A673 (cell line): Measurements from ENCODE around the gene SDC4. TPM values are rescaled to one million over a fixed set of nuclear protein-coding genes. Genes with fewer than 3 reads are reported as not detected.

ENCODE experiments used
- BruUV-seq: library from RNA; stranded (reverse); fragments of 400-500 nt; replicated peaks from 2 replicates; lab custom pipeline; 2021; lab: Mats Ljungman, UMichigan
- CTCF ChIA-PET: fragments of 300-600 bp; sonication (Branson Sonifier 250); formaldehyde crosslinking; loops from one replicate; lab custom pipeline; 2022; ENCODE audit warnings: antibody characterized with exemption; lab: Charles Lee
- POLR2A ChIA-PET: fragments of 300-600 bp; sonication (Branson Sonifier 250); formaldehyde crosslinking; loops from one replicate; lab custom pipeline; 2022; ENCODE audit warnings: antibody characterized with exemption; ENCODE audit not compliant: low non-redundant PET; lab: Charles Lee
- DNase-seq: peaks from one replicate; pipeline ENCODE4 v3.0.0-alpha.2; 2015; ENCODE audit warnings: low spot score
- H3K27ac ChIP-seq: fragments of 200-600 bp; sonication (generic); 2 replicates; pipeline ENCODE4 v1.5.1; 2016; ENCODE audit warnings: mixed run types, low read depth, mild to moderate bottlenecking, mixed read lengths, antibody characterized with exemption, low read length; ENCODE audit not compliant: poor library complexity, severe bottlenecking
- H3K27me3 ChIP-seq: fragments of 200-600 bp; sonication (generic); replicated peaks from 2 replicates; pipeline ENCODE4 v1.6.1; 2017; ENCODE audit warnings: mixed run types, low read depth, mild to moderate bottlenecking, mixed read lengths, antibody characterized with exemption, low read length; ENCODE audit not compliant: insufficient read depth, poor library complexity
- H3K36me3 ChIP-seq: fragments of 200-600 bp; sonication (generic); 2 replicates; pipeline ENCODE4 v1.6.1; 2016; ENCODE audit warnings: mixed run types, mild to moderate bottlenecking, mixed read lengths, antibody characterized with exemption, low read length; ENCODE audit not compliant: insufficient read depth, poor library complexity, severe bottlenecking
- H3K4me1 ChIP-seq: fragments of 200-600 bp; sonication (generic); 2 replicates; pipeline ENCODE4 v1.6.1; 2017; ENCODE audit warnings: mixed run types, mild to moderate bottlenecking, mixed read lengths, antibody characterized with exemption, low read length; ENCODE audit not compliant: insufficient read depth, poor library complexity, severe bottlenecking
- H3K4me3 ChIP-seq: fragments of 200-600 bp; sonication (generic); 2 replicates; pipeline ENCODE4 v1.5.1; 2016; ENCODE audit warnings: low read depth, mixed run types, mild to moderate bottlenecking, mixed read lengths, low read length; ENCODE audit not compliant: poor library complexity, severe bottlenecking
- H3K9me3 ChIP-seq: fragments of 200-600 bp; sonication (generic); 2 replicates; pipeline ENCODE4 v1.6.1; 2016; ENCODE audit warnings: mixed run types, low read depth, mild to moderate bottlenecking, mixed read lengths, antibody characterized with exemption, low read length; ENCODE audit not compliant: poor library complexity, severe bottlenecking
- CTCF ChIP-seq: fragments of 300-800, 200-600 bp; sonication (generic); conservative IDR thresholded peaks from 2 replicates; pipeline ENCODE4 v1.5.1; 2017; ENCODE audit warnings: low read depth, mild to moderate bottlenecking, antibody characterized with exemption, low read length, moderate library complexity, mixed read lengths
- EZH2 ChIP-seq: fragments of 200-600 bp; sonication (generic); IDR thresholded peaks from 2 replicates; pipeline ENCODE4 v1.6.1; 2017; ENCODE audit warnings: borderline replicate concordance, low read depth, mild to moderate bottlenecking, mixed read lengths, antibody characterized with exemption, low read length; ENCODE audit not compliant: poor library complexity, severe bottlenecking
- intact Hi-C: fragments of 100-400 bp; cut with micrococcal nuclease; formaldehyde crosslinking; loops from one replicate; pipeline ENCODE4 v1.10.0; 2022; ENCODE audit not compliant: unreplicated experiment
- total RNA-seq: library from RNA; stranded (reverse); gene quantifications from 2 replicates; pipeline ENCODE4 v1.2.3, GENCODE V29; 2021

SDC4 gene
- total RNA-seq, 1 experiment from 2014 or later, result 16.3 TPM

- H3K27me3 ChIP-seq, result peaks cover 4% of the 10 kb centered on the region
- ChIA-PET POLR2A (no interaction called here), CTCF (interaction anchor here (1.0 kb wide), 1 partner anchor 58 kb away, joined by 3 read pairs; no protein-coding TSS in a partner anchor)
- no peak overlapping the region for H3K4me3 ChIP-seq
- H3K36me3 ChIP-seq, result no peaks in the 10 kb centered on the region
- no peak for DNase-seq
- no peak for TF ChIP-seq EZH2
- TF ChIP-seq CTCF, result no peak
- H3K9me3 ChIP-seq, result no peaks in the 10 kb centered on the region
- intact Hi-C loops, result loop anchor here (5.0 kb wide), 1 partner anchor 456 kb away; no protein-coding TSS in a partner anchor
- BruUV-seq, result no TSS peak
- peaks cover 7% of the 10 kb centered on the region for H3K4me1 ChIP-seq
- H3K27ac ChIP-seq, result no peak overlapping the region
Observed at GRCh38 chr20:45316150-45317080, 31.8 kb downstream of the SDC4 start.

GRCh38 chr20:45315672-45316071 is 32.6 kb downstream of the SDC4 start:
- intact Hi-C loops, result loop anchor here (5.0 kb wide), 1 partner anchor 457 kb away; no protein-coding TSS in a partner anchor

GRCh38 chr20:45313943-45314342 is 34.3 kb downstream of the SDC4 start:
- TF ChIP-seq EZH2 (no peak), CTCF (no peak)
- intact Hi-C loops, result no loop called here
- POLR2A ChIA-PET, result no interaction called here

More at GRCh38 chr20:45315672-45316071, 32.6 kb downstream of the SDC4 start:
- H3K4me1 ChIP-seq, result peaks cover 7% of the 10 kb centered on the region
- peaks cover 4% of the 10 kb centered on the region for H3K27me3 ChIP-seq
- no peak for TF ChIP-seq CTCF
- no peak for TF ChIP-seq EZH2
- H3K9me3 ChIP-seq, result no peaks in the 10 kb centered on the region
- DNase-seq, result no peak
- BruUV-seq, result no TSS peak
- H3K36me3 ChIP-seq, result no peaks in the 10 kb centered on the region
- H3K27ac ChIP-seq, result no peak overlapping the region
- CTCF ChIA-PET, result interaction anchor here (1.0 kb wide), 1 partner anchor 58 kb away, joined by 3 read pairs; no protein-coding TSS in a partner anchor
- H3K4me3 ChIP-seq, result no peak overlapping the region
- POLR2A ChIA-PET, result no interaction called here

More at GRCh38 chr20:45313943-45314342, 34.3 kb downstream of the SDC4 start:
- H3K9me3 ChIP-seq, result no peaks in the 10 kb centered on the region
- H3K36me3 ChIP-seq, result no peaks in the 10 kb centered on the region
- peaks cover 1% of the 10 kb centered on the region for H3K4me1 ChIP-seq
- no TSS peak for BruUV-seq
- H3K27me3 ChIP-seq, result peaks cover 4% of the 10 kb centered on the region
- H3K4me3 ChIP-seq, result no peak overlapping the region
- CTCF ChIA-PET, result interaction anchor here (0.5 kb wide), 1 partner anchor 951 kb away, joined by 6 read pairs; no protein-coding TSS in a partner anchor
- H3K27ac ChIP-seq, result no peak overlapping the region
- DNase-seq, result no peak
